Measurements from ENCODE around the gene IPPK. TPM values are rescaled to one million over a fixed set of nuclear protein-coding genes. Genes with fewer than 3 reads are reported as not detected.

IPPK gene
- total RNA-seq, 1 experiment from 2014 or later: 5.4 TPM

GRCh38 chr9:92620845-92621244 lies 49.1 kb downstream of the IPPK start:
- Histone ChIP-seq H3K36me3 (ENCODE audit: control insufficient read depth, insufficient read depth, low read length) (0 out of 2 replicates have a peak, but pooled peaks cover under 1% of the 10 kb centered on the region), H3K4me3 (ENCODE audit: low read depth in 2 of 2, low read length in 2 of 2) (no peak overlapping the region), H3K4me1 (ENCODE audit: control insufficient read depth, insufficient read depth, low read length) (no peaks in the 10 kb centered on the region), H3K9me3 (ENCODE audit: control insufficient read depth, insufficient read depth, low read depth, low read length) (no peaks in the 10 kb centered on the region), H3K27ac (ENCODE audit: low read length) (no peak overlapping the region), H3K27me3 (ENCODE audit: control insufficient read depth, insufficient read depth, low read length) (no peaks in the 10 kb centered on the region)
- ATAC-seq (no peak), DNase-seq (ENCODE audit: low read depth, low spot score) (no peak)
- in situ Hi-C loops (cut with HindIII; ENCODE audit: low pct_unique_long_range_greater_than_20kb, low sequenced_read_pairs): no loop called here
- intact Hi-C loops (cut with micrococcal nuclease; ENCODE audit: unreplicated experiment): no loop called here
- ChIA-PET POLR2A (no interaction called here), CTCF (no interaction called here)
- TF ChIP-seq, protein P1, sequence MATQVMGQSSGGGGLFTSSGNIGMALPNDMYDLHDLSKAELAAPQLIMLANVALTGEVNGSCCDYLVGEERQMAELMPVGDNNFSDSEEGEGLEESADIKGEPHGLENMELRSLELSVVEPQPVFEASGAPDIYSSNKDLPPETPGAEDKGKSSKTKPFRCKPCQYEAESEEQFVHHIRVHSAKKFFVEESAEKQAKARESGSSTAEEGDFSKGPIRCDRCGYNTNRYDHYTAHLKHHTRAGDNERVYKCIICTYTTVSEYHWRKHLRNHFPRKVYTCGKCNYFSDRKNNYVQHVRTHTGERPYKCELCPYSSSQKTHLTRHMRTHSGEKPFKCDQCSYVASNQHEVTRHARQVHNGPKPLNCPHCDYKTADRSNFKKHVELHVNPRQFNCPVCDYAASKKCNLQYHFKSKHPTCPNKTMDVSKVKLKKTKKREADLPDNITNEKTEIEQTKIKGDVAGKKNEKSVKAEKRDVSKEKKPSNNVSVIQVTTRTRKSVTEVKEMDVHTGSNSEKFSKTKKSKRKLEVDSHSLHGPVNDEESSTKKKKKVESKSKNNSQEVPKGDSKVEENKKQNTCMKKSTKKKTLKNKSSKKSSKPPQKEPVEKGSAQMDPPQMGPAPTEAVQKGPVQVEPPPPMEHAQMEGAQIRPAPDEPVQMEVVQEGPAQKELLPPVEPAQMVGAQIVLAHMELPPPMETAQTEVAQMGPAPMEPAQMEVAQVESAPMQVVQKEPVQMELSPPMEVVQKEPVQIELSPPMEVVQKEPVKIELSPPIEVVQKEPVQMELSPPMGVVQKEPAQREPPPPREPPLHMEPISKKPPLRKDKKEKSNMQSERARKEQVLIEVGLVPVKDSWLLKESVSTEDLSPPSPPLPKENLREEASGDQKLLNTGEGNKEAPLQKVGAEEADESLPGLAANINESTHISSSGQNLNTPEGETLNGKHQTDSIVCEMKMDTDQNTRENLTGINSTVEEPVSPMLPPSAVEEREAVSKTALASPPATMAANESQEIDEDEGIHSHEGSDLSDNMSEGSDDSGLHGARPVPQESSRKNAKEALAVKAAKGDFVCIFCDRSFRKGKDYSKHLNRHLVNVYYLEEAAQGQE (IDR thresholded peaks at IDR 0.05; ENCODE audit: insufficient read depth in 1 of 2, low read depth in 2 of 2, low read length in 1 of 2): no peak
- TF ChIP-seq SIN3A (IDR thresholded peaks at IDR 0.05; ENCODE audit: borderline replicate concordance, insufficient read depth, low read depth, low read length): no peak
- no peak for TF ChIP-seq POLR2AphosphoS5 (IDR thresholded peaks at IDR 0.05; ENCODE audit: low read depth, low read length)
- TF ChIP-seq, protein P2, sequence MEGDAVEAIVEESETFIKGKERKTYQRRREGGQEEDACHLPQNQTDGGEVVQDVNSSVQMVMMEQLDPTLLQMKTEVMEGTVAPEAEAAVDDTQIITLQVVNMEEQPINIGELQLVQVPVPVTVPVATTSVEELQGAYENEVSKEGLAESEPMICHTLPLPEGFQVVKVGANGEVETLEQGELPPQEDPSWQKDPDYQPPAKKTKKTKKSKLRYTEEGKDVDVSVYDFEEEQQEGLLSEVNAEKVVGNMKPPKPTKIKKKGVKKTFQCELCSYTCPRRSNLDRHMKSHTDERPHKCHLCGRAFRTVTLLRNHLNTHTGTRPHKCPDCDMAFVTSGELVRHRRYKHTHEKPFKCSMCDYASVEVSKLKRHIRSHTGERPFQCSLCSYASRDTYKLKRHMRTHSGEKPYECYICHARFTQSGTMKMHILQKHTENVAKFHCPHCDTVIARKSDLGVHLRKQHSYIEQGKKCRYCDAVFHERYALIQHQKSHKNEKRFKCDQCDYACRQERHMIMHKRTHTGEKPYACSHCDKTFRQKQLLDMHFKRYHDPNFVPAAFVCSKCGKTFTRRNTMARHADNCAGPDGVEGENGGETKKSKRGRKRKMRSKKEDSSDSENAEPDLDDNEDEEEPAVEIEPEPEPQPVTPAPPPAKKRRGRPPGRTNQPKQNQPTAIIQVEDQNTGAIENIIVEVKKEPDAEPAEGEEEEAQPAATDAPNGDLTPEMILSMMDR (IDR thresholded peaks at IDR 0.05): no peak
- TF ChIP-seq TCF7L2 (IDR thresholded peaks at IDR 0.05; ENCODE audit: low read depth, low read length): no peak
- no TSS peak for BruUV-seq (replicated peaks)

DNA sequence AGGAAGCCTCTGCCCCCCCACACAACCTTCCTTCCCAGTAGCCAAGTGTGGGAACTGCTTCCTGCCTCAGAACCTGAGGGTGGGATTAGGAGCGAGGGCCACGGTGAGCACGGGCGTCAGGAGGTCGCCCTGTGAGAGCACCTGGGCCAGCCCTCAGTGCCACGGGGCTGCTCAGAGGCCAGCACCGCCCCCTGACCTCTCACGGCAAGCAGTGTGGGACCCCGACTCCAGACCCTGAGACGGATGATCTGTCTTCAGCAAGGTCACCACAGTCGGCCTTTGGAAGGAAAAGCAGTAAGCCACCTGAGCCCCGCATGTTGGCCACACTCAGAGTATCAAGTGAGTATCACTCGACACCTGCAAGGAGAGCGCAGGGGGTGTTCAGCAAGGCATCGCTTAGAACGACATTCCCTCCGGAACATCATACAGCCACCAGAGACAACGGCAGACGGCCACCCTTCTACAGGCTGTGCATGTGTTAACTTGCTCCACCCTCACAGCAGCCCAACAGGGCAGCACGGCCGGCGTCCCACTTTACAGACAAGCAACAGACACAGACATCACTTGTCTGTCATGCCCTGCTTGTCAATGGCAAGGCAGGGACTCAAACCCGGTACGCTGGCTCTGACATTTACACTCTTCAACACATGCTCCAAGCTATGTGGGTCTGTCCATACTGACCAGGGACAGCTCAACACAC lies 50.2 kb downstream of the IPPK start:
- Histone ChIP-seq H3K9me3 (ENCODE audit: control insufficient read depth, insufficient read depth, low read depth, low read length) (no peaks in the 10 kb centered on the region), H3K4me1 (ENCODE audit: control insufficient read depth, insufficient read depth, low read length) (no peaks in the 10 kb centered on the region), H3K27ac (ENCODE audit: low read length) (no peak overlapping the region), H3K27me3 (ENCODE audit: control insufficient read depth, insufficient read depth, low read length) (no peaks in the 10 kb centered on the region), H3K4me3 (ENCODE audit: low read depth in 2 of 2, low read length in 2 of 2) (no peak overlapping the region), H3K36me3 (ENCODE audit: control insufficient read depth, insufficient read depth, low read length) (peaks cover 3% of the 10 kb centered on the region; the same call in 1 of the 2 replicates)
- CTCF ChIA-PET: no interaction called here
- in situ Hi-C loops (cut with HindIII; ENCODE audit: low pct_unique_long_range_greater_than_20kb, low sequenced_read_pairs): no loop called here
- ATAC-seq (no peak), DNase-seq (ENCODE audit: low read depth, low spot score) (no peak)
- intact Hi-C loops (cut with micrococcal nuclease; ENCODE audit: unreplicated experiment): no loop called here
- POLR2A ChIA-PET: no interaction called here
- TF ChIP-seq POLR2AphosphoS5 (IDR thresholded peaks at IDR 0.05; ENCODE audit: low read depth, low read length) (no peak), TCF7L2 (IDR thresholded peaks at IDR 0.05; ENCODE audit: low read depth, low read length) (no peak), SIN3A (IDR thresholded peaks at IDR 0.05; ENCODE audit: borderline replicate concordance, insufficient read depth, low read depth, low read length) (no peak)
- TF ChIP-seq, protein P1 (IDR thresholded peaks at IDR 0.05; ENCODE audit: insufficient read depth in 1 of 2, low read depth in 2 of 2, low read length in 1 of 2): no peak
- TF ChIP-seq, protein P2 (IDR thresholded peaks at IDR 0.05): no peak
- BruUV-seq (replicated peaks): no TSS peak
